Measurements from ENCODE around the gene TMEM178B.

GRCh38 chr7:141418066-141418465 lies 344.2 kb downstream of the TMEM178B start:
- TF ChIP-seq CTCF (IDR thresholded peaks at IDR 0.05; ENCODE audit: insufficient read depth, low read length) (no peak), POLR2AphosphoS5 (IDR thresholded peaks at IDR 0.05; ENCODE audit: low read depth) (no peak), GABPA (IDR thresholded peaks at IDR 0.05; ENCODE audit: low read depth) (no peak), REST (IDR thresholded peaks at IDR 0.05; ENCODE audit: insufficient replicate concordance, low read depth) (no peak)
